GM18858 (cell line): Measurements from ENCODE around the gene ENO2.

Experiments used
- ATAC-seq: cut with Tn5 transposase; IDR thresholded peaks from one replicate; pipeline ENCODE4 v1.9.1; 2021; ENCODE audit not compliant: unreplicated experiment

Gene ENO2

GRCh38 chr12:6929466-6930452 is 15.4 kb downstream of the ENO2 start:
- ATAC-seq = no peak

- ATAC-seq = no peak
These were observed 18.4 kb downstream of the ENO2 start for GRCh38 chr12:6932766-6933165.

- ATAC-seq = no peak
These were observed 19.7 kb downstream of the ENO2 start for GRCh38 chr12:6934110-6934509.

DNA sequence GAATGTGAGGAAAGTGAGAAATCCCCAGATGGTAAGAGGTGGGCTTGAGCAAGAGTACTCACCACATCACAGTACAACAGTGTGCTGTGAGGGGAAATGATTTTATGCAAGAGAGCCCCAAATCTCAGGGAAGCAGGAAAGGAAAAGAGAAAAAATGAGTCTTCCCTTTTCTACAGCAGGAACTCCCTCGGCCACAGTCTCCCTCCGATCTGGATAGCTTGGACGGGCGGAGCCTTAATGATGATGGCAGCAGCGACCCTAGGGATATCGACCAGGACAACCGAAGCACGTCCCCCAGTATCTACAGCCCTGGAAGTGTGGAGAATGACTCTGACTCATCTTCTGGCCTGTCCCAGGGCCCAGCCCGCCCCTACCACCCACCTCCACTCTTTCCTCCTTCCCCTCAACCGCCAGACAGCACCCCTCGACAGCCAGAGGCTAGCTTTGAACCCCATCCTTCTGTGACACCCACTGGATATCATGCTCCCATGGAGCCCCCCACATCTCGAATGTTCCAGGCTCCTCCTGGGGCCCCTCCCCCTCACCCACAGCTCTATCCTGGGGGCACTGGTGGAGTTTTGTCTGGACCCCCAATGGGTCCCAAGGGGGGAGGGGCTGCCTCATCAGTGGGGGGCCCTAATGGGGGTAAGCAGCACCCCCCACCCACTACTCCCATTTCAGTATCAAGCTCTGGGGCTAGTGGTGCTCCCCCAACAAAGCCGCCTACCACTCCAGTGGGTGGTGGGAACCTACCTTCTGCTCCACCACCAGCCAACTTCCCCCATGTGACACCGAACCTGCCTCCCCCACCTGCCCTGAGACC is 21.2 kb downstream of the ENO2 start:
- ATAC-seq = no peak

DNA sequence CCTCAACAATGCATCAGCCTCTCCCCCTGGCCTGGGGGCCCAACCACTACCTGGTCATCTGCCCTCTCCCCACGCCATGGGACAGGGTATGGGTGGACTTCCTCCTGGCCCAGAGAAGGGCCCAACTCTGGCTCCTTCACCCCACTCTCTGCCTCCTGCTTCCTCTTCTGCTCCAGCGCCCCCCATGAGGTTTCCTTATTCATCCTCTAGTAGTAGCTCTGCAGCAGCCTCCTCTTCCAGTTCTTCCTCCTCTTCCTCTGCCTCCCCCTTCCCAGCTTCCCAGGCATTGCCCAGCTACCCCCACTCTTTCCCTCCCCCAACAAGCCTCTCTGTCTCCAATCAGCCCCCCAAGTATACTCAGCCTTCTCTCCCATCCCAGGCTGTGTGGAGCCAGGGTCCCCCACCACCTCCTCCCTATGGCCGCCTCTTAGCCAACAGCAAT is 21.8 kb downstream of the ENO2 start:
- ATAC-seq = no peak

- ATAC-seq = no peak
These were observed 22.5 kb downstream of the ENO2 start for GRCh38 chr12:6936636-6937480.

- peak; percentile 78 for ATAC-seq
These were observed 23.3 kb downstream of the ENO2 start for GRCh38 chr12:6937481-6938352.

GRCh38 chr12:6938353-6939190 is 24.2 kb downstream of the ENO2 start:
- ATAC-seq = no peak

- no peak for ATAC-seq
These were observed 24.8 kb downstream of the ENO2 start for GRCh38 chr12:6939191-6939540.

GRCh38 chr12:6941267-6941666 is 26.9 kb downstream of the ENO2 start:
- no peak for ATAC-seq

- no peak for ATAC-seq
These were observed 27.4 kb downstream of the ENO2 start for GRCh38 chr12:6941782-6942181.

- ATAC-seq = no peak
These were observed 27.9 kb downstream of the ENO2 start for GRCh38 chr12:6942331-6942665.

DNA sequence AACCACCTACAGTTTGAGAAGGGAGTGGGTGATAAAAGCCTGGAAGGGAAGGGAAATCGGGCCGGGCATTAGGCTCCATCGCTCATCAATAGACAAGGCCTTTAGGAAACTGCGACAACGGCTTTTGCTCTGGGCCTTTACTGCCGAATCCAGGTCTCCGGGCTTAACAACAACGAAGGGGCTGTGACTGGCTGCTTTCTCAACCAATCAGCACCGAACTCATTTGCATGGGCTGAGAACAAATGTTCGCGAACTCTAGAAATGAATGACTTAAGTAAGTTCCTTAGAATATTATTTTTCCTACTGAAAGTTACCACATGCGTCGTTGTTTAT is 29.0 kb downstream of the ENO2 start:
- peak; percentile 24 for ATAC-seq

DNA sequence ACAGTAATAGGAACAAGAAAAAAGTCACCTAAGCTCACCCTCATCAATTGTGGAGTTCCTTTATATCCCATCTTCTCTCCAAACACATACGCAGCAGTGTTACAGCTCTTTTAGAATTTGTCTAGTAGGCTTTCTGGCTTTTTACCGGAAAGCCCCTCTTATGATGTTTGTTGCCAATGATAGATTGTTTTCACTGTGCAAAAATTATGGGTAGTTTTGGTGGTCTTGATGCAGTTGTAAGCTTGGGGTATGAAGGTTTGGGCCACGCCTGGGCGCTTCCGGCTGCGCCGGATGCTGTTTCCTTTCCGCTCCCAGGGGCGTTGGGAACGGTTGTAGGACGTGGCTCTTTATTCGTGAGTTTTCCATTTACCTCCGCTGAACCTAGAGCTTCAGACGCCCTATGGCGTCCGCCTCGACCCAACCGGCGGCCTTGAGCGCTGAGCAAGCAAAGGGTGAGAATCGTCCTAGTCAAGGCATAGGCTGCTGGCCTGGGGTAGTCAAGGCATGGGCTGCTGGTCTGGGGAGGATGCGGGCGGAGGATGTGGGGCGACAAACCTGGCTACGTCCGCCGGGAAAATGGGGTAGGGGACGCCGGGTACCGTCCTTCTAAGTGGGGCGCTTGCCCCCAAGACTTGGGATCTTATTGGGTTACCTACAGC is 29.5 kb downstream of the ENO2 start, which contains the start of the genes C12orf57 and RNU7-1:
Gene C12orf57 (plus strand): TSS at position 301 of the 659 bp plus-strand sequence. CDS start 100 bp downstream, at position 401.
Gene RNU7-1 (plus strand): TSS at position 95 of the 659 bp plus-strand sequence.
- peak; percentile 32 for ATAC-seq

DNA sequence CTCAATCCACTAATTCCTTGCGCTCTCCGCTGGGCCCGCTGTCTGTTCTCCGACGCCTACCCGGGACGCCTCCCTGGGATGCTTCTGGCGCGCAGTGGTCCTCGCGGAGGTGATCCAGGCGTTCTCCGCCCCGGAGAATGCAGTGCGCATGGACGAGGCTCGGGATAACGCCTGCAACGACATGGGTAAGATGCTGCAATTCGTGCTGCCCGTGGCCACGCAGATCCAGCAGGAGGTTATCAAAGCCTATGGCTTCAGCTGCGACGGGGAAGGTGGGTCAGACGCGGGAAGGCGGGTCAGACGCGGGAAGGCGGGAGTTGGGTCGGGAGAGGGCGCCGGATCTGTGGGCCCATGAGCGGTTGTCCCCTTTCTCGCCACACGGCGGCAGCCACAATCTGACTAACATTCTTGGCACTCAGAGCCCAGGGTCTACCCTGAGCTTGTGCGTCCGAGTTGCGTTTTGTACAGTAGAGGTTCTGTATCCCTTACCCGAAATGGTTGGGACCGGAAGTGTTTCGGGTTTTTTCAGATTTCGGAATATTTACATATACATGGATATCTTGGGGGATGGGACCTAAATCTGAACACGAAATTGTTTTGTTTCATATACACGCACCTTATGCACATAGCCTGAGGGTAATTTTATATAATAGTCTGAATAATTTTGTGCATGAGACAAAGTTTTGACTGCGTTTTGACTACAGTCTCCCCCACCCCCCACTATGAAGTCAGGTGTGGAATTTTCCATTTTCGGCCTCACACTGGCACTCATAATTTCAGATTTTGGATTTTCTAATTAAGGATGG is 30.2 kb downstream of the ENO2 start:
- ATAC-seq = peak; percentile 32

DNA sequence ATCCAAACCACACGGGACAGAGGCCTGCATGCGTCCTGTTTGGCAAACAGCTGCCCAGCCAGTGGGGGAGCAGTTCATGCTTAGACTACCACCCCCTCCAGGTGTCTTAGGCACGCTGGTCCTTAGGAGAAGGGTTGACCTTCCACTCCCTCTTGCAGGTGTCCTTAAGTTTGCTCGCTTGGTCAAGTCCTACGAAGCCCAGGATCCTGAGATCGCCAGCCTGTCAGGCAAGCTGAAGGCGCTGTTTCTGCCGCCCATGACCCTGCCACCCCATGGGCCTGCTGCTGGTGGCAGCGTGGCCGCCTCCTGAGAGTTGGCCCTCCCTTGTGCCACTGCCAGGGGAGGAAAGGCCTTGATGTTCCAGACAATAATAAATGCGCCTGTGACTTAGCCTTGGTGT is 31.2 kb downstream of the ENO2 start:
- ATAC-seq = no peak

DNA sequence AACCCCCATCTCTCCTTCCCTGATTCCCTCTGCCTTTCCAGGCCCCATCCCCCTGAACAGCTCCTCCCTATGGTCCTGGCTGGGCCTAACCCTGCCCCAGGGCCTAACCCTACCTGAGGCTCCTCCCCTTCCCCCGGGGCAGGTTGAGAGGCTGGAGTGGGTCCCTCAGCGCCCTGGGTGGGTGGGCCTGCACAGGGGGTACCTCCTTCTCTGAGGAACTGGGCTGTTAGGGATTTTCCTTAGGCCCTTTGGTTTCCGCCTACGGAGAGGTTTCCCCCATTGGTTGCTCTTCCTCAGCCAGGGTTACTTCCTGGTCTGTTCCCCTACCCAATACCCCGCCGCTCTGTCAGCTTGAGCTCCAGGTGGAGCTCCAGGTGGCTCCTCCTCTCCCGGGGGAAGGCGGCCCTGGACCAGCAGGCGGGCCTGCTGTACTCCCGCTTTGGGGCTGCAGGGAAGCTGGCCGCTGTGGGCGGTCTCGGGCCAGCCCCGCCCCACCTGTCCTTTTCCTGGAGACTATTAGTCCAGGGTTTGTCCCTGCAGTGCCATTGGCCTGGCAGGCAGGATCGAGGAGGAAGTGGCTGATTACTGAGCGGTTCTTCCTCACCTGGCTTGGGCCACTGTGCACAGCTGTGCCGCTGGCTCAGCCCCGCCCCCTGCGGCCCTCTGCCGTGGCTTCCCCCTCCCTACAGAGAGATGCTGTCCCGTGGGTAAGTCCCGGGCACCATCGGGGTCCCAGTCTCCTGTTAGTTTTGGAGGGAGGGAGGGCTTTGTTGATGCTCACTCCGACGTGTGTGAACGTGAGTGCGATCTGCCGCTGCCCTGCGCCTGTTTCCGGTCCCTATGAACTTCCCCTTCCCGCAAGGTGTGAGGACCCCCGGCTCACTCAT is 31.9 kb downstream of the ENO2 start:
- ATAC-seq = no peak
